NCI-H2081 treated with DMSO at 0.1 percent for 48 hours (cell line): ENCODE measurements around the gene RNASEL.

Experiments used
- DNase-seq: peaks from one replicate; lab custom pipeline; 2025; lab: John Stamatoyannopoulos, UW

RNASEL gene

DNA sequence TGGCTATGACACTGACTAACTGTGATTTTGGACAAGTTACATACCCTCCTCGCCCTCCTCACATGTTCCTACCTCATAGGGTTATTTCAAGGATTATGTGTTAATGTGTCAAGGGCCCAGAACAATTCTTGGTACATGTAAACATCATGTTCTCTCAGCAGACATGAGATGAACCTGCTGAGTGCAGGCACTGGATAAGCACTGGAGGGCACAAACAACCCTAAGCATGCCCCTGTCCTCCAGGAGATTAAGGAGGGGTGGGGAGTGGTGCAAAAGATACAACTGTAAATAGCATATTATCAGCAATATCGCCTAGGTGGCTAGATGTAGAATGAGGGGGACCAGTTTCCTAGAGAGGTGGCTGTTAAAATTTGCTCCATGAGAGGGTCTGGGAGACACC lies 32.9 kb upstream of the RNASEL start:
- no peak for DNase-seq

DNA sequence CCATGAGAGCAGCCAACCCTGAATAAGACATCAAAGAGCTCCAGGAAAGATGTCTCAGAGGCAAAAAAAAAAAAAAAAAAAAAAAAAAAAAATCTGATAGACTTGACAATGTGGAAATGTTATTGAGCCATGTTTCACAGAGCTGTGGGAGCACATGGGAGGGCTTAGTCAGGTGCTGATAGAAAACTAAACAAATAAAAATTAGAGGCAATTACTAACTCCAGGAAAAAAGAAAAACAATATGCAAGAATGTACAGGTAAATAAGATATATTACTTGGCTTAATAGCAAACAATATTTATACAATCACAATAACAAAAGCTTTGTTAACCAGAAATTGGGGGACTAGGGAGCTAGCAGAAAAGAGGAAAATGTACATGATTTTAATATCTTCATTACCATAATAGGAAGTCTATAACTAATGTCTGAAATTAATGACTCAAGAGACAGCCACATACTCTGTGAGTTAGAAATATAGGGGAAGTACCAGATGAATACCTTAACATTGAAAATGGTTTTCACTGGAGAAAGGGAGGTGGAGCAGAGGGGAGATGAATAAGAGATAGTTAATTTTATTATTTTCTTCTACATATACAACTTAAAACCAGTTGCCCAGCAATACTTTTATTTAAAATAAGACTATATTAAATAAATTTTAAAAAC lies 32.0 kb upstream of the RNASEL start:
- DNase-seq: no peak

DNA sequence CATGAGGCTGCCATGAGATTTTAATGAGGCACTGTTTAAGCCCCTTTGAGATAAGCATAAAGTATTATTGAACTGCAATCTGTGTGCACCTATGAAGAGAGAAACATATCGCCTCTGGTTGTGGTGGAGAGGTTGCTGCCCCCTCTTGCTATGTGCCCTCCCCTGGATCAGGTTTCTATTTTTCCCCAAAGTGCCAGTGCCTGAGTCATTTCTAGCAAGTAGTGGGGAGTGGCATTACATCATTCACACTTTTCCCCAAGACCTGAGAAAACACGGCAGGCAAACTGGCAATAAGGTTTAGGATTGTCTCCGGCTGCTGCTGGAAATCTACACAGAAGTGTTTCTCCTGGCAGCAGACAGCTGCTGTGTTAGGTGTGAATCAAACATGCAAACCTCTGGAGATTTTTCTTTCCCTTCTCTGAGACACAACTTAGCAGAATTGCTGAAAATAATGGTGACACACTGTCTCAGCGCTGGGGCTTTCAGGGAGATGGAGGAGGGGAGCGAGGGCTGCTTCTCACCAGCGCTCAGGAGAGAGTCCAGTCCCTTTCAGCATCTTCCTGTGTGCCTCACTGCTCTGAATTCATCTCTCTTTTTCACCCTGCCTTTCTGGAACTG lies 28.8 kb upstream of the RNASEL start:
- DNase-seq: no peak

DNA sequence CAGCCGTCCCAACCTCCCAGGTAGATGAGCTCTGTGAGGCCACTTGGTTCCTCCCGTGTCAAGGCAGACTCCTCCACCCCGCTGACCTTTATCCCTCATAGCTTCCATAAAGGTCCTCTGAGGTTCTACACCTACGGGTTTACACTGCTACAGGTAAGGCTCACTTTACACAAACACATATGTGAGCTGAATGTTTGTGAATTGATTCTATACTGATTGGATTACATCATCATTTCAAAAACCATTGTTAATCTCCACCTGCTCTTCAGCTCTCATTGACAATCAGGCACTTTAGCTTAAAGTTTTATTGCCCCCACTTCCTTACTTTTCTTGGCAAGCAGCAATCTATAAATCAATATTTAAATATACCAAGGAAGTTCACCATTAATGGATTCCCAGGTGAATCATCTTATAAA lies 28.0 kb upstream of the RNASEL start:
- no peak for DNase-seq

DNA sequence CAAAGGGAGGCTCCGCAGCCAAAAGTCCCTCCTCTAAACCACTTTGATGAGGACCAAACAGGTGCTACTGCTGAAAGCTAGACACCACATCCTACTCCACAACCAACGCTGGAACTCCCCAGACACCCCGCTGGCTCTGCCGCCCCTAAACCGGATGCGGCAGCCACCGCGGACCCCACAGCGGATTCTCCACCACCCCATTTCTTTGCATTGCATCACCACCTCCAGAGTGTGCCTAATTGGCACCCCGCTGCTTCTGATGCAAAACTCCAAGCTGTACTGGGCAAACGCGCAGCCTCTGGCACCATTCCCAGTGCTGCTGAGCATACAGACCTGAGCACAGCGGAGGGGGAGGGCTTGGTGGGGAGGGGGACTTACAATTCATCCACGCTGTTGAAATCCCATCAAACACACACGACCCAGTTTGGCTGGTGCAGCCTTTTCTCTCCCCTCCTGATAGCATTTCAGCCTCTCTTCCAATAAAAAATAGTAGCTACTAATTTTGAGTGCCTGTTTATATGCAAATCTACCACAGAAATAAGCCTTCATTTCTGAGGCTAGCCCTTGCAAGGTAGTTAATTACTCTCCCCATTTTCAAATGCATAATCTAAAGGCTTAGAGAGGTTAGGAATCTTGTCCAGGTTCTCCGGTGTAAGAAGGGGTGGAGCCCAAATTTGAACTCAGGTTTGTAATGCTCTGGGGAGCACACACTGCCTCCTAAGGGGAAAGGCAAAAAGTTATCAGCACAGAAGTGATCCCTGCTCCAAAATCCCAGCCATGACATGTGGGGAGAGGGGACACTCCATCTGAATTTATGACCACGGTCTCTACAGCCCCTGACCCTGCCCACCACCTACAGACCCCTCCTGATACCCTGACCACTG lies 27.3 kb upstream of the RNASEL start:
- DNase-seq: peak; percentile 80

DNA sequence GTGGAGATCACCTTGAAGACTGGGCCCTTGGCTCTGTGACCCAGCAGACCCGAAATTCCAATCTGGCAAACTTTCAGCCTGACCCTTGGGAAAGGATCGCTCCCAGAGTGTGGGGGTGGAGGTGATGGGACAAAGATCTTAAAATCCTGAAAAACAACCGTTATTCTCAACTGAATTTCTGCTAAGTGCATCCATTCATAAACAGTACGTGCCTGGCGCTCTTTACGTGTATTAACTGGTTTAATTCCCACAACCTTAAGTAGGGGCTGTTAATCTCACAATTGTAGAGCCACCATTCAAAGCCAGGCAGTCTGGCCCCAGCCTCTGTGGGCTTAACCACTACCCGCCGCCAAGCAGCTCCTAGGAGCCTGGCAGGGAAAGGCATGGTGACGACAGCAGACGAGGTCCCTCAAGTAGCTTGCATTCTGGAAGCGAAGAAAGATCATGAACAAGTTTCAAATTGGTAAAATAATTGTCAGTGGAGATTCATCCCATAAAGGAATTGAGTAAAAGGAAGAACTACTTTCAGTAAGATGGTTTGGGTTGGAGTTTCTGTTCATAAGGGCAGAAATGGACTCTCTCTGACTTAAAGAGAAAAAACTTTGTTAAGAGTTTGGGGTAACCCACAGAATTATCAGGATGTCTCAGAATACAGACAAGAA lies 26.5 kb upstream of the RNASEL start:
- no peak for DNase-seq

DNA sequence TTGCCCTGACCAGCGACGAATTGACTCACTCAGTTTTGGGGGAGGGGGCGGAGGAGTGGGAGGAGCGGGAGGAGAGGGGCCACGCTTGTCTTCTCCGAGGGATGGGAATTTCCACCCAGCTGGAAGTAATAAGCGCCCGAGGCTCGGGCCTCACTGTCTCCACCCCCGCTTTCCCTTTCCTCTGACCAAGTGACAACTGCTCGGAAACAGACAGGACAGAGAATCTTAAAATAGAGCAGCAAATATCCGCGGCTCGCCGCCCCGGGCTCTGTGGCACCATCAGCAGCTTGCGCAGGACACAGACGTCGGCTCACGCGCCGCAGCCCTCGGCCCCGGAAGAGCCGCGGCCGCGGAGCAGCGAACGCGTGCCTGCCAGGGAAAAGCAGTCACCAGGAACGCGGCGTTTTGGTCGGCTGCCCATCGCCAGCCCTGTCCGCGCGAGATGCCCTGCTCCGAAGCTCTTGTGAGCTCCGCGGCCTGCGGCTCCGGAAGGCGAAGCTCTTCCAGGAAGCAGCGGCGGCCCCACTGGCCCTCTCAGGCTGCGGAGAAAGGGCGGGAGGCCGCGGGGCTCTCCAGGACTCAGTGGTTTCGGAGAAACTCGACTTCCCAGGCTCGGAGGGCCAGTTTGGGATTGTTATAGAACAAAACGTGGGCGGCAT lies 25.9 kb upstream of the RNASEL start:
- no peak for DNase-seq

DNA sequence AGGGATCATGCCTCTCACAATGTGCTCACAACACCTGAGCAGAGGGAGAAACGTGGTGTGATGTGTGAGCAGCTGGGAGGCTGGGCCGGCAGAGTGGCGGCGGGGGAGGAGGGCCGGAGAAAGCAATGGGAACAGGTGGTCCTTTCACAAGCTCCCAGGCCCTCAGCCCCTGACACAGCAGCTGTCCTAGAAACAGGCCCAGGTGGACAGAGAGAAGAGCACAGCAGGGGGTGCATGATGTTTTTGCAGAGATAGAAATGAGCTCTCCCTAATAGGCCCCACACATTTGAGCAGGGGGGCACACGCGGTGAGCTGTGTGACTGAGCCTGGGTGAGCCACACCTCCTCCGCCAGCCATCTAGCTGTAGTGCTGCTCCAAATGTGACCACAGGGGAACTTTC lies 22.7 kb upstream of the RNASEL start:
- peak; percentile 75 for DNase-seq

DNA sequence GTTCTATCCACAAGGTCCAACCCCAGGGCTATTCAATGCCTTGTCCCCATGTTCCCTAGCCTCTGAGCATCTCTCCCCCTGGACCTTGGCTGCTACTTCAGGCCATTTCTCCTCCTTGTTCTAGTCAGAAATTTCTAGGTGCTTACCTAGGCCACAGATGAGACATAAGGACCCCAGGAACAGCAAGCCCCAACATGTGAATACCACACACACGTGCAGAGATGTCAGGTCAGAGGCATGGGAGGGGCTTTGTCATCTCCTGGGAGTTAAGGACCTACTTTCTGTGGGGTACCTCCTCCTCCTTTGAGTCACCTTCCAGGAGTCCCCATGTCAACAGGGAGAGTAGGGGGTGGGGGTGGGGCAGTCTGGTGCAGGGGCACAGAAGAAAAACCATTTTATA lies 22.3 kb upstream of the RNASEL start:
- no peak for DNase-seq

DNA sequence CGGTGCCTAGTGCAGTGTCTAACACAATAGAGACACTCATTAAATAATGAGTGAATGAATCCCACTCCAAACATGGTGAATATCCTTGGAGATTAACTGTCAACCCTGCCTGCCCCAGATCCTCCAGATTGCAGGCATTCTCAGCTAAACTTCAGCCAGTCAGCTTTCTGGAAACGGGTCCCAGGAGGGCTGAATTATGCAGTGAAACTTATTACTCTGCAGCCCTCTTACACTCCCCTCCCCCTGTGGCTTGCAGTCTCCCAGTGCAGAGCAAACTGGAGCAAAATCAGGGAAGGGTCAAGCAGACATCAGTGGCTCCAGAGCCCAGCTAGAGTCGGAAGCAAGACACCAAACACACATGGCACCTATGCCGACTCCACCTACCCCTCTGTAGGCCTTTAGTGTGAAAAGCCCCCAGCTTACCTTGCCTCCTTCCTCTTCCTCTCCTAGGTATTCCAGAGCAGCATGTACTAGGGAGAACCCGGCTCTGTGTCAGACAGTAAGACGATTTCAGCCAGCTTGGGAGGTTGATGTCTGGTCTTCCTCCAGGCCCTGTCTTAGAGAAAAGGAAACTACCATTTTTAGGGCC lies 21.6 kb upstream of the RNASEL start:
- DNase-seq: no peak

DNA sequence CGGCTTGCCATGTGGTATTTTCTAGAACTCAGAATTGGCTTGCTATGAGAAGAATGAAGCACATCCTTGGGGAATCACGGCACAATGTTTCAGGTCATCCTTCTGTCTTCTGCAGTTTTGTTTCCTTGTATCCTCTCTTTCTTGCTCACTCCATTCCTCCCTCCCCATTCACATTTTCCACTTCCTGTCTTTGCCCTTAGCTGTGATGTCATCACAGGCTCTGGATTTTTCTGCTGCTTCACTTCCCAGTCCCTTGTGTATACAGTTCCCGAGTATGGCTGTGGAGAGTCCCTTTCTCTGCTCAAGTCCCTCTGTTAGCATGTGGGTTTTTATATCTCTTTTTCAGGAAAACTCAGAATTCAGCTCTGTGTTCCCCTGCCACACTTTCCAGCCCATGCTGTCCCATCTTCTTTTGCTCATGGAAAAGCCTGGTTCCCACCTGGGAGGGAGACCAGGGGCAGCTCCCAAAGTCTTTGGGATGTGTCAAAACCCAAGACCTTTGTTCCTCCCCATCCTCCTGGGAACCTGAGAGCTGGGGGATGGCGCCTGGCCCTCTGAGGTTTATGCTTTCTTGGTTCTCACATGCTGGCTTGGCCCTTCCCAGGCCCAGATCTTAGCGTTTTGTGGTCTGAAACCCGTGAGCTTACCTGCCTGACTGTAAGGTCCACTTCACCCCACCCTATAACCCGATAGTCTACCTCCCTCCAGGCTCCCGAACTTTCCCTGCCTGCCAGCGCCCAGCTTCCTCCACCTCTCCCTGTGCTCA lies 20.0 kb upstream of the RNASEL start:
- no peak for DNase-seq

DNA sequence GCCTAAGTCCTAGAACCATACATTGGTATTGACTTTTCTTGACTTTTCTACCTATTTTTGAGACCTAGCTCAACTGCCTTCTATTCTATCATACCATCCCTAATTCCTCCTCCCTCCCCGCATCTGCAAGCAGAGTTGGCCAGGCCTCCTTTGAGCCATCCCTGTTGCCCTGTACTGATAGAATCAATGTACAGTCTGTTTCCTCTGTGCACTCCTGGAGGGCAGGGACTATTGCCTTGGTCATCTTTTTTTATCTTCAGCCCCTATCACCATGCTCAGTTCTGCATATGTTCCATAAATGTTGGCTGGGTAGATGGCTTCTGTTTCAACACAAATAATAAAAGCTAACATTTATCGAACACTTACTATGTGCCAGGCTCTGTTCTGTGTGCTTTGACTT lies 19.2 kb upstream of the RNASEL start:
- DNase-seq: no peak

DNA sequence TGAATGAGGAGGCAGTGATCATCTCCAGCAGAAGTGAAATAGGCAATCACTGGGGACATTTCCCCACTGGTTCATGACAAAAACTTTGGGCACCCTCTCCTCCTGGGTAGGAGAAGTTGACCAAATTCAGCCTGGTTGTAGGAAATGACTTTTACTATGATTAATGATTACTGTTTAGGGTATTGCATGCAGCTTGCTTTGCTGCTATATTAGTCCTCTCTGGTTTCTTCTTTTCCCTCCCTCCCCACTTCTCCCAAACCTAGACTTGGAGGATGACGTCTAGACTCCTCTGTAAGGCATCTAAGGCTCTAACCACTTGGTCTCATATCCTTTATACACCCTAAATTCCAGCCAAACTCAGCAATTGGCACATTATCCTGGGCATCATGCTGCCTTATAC lies 18.5 kb upstream of the RNASEL start:
- no peak for DNase-seq

DNA sequence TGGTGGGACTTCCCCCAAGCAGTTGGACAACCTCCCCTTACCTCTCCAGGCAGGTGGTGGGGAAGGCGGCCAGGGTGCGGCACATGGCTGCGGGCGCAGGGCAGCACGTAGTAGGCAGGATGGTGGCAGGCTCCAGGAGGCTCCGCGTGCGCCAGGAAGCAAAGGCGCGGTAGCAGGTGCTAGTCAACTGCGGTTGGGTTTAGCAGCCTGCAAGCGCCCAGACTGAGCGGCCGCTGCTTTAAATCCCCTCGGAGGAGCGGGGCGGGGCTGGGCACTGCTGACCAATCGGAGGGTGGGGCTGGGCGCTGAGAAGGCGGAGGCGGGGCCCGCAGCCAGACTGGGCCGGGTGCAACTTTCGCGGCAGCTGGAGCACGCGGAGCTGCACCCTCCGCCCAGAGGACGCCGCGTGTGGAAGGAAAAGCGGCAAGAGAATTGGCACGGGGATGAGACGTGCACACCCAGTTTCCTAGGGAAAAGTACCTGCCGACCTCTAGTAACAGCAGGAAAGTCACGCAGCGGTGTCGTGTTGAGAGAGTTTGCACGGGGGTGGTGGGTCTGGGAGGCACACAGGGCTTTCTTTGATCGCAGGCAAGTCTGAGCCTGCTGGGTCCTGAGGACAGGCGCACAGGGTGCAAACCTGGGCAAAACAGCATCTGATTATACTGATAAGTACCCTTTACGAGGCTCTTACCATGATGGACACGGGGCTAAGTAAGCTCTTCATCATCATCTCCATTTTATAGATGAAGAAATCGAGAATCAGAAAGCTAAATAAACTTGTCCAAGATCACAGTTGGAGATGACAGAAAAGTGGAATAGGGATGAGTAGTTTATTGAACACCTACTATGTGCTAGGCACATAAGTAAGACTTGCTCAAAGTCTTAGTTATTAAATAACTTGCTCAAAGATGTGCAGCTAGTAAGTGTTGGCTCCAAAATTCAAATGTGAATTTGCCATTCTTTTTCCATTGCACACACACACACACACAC lies 15.4 kb upstream of the RNASEL start, which contains the start of gene RGS16:
TSS of gene RGS16 (minus strand) at position 215 of the 990 bp plus-strand sequence. CDS start at position 85, 130 bp downstream.
- DNase-seq: peak; percentile 69

DNA sequence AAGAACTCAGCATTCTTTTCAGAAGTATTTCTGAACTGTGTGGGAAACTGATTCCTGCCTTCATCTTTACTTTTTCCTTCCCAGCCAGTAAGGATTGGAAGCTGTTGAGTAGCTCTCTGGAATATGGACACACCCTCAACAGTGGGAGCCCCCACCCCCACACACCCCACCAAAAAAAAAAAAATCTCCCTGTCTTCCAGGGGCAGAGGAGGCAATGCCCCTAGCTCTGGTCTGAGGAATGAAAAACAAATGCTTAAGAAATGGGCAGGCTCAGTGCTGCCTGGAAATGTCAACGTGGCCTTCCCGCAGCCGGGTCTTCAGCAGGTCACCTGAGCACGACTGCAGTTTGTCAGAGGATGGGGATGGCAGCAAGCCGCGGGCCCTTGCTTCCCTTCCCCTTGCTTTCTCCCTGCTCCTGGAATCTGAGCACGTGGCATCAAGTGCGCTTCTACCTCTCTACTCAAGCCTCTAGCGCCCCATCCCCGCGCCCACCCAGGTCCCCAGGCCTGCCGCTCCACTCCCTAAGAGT lies 14.7 kb upstream of the RNASEL start:
- no peak for DNase-seq

DNA sequence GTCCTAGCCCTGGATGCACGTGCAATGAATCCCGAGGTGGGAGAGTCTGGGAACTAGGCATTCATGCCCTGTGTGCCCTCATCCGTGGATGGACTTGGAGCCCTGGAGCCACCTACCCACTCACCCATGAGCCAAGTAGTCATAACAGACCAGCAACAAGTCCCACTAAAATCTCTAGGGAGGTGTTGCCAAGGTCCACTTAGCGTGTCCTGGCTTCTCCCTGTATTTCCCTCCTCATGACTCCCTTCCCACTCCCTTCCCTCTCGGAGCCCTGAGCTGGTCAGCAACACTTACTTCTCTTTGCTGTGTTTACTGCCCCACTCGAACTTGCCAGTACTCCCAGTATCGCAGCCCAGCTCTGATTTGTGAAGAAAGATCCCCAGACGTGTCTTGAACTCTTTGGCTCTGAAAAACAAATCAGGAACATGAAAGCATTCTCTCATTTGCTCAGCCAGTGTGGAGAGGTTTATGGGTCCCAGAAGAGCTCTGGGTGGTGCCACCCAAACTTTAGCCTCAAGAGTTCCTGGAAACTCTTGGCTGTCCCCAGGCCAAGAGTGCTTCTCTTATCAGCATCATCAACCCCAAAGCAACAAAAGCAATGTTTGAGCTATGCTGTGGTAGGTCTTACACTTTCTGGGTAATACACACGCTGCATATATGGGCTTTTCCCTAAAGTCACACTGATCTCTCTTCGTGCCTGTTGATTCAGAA lies 14.0 kb upstream of the RNASEL start:
- no peak for DNase-seq

DNA sequence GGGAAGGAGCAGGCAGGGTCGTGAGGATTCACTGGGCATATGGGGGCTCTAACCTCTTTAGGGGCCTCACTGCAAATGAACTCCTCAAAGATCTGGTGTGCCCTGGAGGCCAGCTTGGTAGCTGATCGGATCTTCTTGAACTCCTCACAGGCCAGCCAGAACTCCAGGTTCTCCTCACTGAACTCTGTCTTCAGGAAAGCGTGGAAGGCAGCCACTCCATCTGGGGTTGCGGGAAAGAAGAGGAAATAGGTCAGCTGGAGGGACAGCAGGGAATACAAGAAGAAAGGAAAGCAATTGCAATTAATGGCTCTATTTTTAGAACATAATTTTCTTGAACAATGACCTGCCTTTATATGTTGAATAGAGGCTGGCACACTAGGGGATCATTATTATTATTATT lies 12.9 kb upstream of the RNASEL start:
- DNase-seq: no peak

DNA sequence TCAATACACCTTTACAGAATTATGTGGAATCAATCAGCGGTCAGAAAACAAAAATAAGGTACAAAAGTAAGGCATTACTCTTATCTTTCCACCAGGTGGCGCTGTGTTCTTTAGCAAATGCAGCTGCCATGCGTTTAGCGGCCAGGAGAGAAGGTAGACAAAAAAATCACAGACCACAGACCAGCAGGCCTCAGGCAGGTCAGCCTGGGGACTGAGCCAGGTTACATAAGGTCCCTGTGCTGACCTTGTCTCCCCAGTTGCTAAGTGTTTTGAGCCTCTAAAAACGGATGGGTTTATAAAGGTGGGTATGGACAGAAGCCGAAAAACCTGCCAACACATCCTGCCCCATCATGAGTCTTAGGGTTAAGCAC lies 12.3 kb upstream of the RNASEL start:
- DNase-seq: peak; percentile 54
